ENCODE results near the gene PLXNB3.
"Not testable (repeated sequence)": the region's sequence is repeated elsewhere in the genome, so short reads cannot be mapped to it uniquely, and the experiment has no call there.

Gene PLXNB3

DNA sequence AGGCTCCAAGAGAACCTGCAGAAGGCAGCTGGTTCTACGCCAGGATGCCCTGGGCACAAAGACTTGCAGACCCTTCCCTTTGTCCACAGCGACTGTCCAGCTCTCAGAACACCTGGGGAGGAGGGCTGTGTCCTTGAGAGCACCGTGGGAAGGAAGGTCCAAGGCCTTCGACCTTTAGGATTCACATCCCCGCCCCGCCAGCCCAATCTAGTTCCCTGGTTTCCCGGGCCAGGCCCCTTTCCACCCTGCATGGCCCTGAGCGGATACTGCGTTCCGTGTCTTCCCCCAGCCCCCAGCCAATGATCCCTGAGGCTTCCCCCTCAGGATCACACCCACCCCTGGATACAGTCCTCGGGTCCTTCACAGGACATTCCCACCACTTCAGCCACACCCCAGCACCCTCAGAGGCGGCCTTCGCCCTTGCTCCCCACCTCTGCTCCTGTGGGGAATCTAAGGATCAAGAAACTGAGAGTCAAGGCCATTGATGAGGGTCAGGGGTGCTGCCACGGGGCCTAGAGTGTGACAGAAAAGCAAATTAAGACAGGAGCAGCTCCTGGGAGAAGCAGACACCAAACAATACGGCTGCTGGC, 30.3 kb upstream of the PLXNB3 start:
- DNase-seq = no peak

- no peak for DNase-seq
These were observed 29.2 kb upstream of the PLXNB3 start for GRCh38 chrX:153734871-153735270.

- DNase-seq = no peak
These were observed 28.8 kb upstream of the PLXNB3 start for GRCh38 chrX:153735274-153735673.

- DNase-seq = no peak
These were observed 27.8 kb upstream of the PLXNB3 start for GRCh38 chrX:153736071-153736820.

DNA sequence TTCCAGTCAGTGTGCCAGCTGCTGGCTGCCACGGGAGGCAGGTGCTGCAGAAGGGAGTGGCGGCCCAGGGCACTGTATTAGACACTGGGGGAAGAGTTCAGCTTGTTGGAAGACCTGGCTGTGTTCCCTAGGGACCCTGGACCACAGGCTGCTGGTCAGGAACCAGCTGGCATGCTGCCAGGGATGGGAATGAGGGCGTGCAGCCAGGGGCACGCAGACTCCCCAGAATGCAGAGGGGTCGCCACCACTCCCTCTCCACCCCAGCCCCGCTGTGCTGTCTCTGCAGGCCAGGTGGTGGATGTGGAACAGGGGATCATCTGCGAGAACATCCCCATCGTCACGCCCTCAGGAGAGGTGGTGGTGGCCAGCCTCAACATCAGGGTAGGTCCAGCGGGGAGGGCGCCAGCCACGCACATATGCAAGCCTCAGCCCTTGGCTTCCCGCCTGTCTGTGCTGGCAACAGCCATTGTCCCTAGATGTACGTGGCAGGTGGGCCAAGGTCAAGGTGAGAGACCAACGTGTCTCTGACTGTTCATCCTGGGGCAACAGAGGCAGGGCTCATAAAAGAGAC, 27.1 kb upstream of the PLXNB3 start:
- no peak for DNase-seq

DNA sequence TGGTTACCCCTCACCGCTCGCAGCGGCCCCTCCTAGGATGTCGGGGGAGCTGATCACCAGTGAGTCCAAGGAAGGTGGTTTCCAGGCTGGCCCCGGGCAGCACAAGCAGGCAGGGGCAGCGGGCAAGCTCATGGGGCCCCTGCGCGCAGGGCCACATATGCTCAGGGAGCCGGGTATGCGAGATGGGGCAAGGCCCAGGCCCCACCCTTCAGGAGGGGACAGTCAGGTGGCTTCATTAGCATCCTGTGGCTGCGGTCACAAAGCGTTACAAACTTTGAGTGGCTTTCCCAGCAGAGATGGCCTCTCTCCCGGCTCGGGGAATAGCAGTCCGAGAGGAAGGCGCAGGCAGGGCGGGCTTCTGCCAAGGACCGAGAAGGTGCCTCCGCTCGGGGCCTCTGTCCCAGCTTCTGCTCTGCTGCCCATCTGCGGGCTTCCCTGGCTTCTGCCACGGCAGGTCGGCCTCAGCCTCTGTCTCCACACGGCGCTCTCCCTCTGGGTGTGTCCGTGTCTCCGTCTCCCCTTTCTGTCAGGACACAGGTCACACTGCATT, 25.9 kb upstream of the PLXNB3 start:
- DNase-seq = no peak

GRCh38 chrX:153739754-153740486, 24.1 kb upstream of the PLXNB3 start:
- DNase-seq = no peak

- no peak for DNase-seq
These were observed 23.3 kb upstream of the PLXNB3 start for GRCh38 chrX:153740631-153741222.

DNA sequence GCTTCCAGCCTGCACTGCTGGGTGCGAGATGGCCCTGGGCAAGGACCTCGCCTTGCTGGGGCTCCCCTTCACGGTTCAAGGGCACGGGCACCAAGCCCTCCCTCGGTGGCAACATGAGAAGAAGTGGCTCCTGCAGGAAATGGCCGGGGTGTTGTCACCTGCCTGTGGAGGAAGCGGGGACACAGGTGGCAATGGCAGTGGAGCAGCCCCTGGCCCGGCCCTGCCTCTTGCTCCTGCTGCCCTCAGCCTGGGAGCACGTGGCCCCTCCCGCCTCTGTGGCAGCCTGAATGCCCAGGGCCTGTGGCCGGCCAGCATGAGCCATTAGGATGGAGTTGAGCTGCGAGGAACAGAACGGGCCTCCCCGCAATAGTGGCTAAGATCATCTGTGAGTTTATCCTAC, 22.6 kb upstream of the PLXNB3 start:
- no peak for DNase-seq

DNA sequence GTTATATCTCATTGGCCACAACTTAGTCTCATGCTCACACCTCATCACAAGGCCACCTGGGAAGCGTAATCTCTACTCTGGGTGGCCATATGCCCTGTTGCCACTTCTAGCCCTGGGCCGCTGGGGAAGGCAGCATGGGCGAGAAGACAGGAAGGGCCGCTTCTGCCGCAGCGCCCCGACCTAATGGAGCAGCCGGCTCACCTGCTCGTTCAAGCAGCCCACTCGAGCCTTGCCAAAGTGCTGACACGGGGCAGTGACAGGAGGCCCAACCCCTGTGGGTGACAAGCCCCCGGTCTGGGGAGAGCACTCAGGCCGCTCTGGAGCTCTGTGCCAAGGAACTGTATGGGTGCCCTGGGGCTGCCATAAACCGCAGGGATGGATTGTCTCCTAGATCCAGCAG, 21.9 kb upstream of the PLXNB3 start:
- DNase-seq = not testable (repeated sequence)

DNA sequence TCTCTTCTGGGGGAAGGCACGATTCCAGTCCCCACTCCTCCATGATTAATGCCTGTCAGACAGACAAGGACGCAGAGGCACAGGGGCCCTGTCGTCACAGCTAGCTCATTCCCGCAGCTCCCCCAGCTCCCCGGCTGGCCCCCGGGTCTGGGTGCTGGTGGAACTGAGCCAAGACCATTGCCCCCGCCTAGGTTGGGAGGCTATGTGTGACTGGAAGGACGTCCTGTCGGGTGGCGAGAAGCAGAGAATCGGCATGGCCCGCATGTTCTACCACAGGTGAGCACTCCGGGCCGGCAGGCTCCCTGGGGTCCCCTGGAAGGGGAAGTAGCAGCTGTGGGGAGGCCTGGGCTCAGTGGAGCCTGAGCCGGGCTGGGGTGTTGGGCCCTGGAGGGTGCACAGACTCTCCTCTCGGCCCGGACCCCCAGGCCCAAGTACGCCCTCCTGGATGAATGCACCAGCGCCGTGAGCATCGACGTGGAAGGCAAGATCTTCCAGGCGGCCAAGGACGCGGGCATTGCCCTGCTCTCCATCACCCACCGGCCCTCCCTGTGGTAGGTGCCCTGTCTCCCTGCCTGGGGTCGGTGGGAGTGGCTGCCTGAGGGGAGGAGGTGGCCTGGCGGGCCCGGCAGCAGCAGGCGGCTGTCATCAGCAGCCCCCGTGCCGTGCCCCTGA, 21.1 kb upstream of the PLXNB3 start:
- not testable (repeated sequence) for DNase-seq

DNA sequence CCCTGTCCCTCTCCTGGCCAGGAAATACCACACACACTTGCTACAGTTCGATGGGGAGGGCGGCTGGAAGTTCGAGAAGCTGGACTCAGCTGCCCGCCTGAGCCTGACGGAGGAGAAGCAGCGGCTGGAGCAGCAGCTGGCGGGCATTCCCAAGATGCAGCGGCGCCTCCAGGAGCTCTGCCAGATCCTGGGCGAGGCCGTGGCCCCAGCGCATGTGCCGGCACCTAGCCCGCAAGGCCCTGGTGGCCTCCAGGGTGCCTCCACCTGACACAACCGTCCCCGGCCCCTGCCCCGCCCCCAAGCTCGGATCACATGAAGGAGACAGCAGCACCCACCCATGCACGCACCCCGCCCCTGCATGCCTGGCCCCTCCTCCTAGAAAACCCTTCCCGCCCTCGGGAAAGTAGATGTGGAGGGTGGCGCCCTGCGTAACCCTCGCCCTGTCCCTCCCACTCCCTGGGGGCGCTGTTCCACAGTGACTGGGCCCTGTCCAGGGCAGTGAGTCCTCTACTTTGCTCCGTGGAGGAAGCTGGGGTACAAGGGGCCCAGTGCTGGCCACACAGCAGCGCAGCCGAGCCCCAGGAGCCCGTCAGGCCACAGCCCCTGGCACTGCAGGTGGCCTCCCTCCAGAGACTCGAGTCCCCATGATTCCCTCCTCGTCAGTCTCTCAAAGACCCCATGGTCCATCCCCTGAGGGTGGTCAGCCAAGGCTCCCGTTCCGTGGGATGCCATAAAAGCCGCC, 20.4 kb upstream of the PLXNB3 start:
- DNase-seq = peak; percentile 35

GRCh38 chrX:153744210-153745066, 19.6 kb upstream of the PLXNB3 start:
- DNase-seq = peak; percentile 25

GRCh38 chrX:153745067-153745433, 19.0 kb upstream of the PLXNB3 start:
- DNase-seq = not testable (repeated sequence)

DNA sequence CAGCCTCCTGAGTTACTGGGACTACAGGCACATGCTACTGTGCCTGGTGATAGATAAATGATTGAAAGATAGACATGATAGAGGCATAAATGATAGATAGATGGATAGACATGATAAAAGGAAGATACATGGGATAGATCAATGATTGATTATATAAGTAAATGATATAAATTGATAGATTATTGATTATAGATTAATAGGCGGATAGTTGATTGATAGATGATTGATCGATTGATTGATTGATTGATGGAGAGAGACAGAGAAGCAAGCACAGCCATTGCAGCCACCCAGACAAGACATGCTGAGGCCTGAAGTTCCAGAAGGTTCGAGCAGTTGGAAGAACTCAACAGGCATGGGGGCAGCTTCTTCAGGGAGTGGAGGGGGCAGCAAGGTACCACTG, 17.7 kb upstream of the PLXNB3 start:
- DNase-seq = no peak

- not testable (repeated sequence) for DNase-seq
These were observed 17.1 kb upstream of the PLXNB3 start for GRCh38 chrX:153746991-153747390.

DNA sequence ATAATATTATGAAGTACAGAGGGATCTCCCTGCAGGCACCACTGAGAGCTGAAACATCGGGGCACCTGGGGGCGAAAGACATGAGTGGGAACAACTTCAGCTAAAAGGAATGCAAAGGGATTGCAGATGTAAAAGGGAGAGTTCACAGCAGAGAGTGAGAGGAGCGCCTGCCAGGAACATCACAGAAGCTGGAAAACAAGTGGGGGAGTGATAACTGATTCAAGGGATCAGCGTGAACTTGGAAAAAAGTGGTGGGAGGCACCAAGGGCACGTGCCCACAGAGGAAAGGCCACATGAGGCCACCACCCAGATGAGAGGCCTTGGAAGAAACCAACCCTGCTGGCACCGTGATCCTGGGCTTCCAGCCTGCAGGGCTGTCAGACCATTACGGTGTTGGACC, 15.0 kb upstream of the PLXNB3 start:
- not testable (repeated sequence) for DNase-seq

DNA sequence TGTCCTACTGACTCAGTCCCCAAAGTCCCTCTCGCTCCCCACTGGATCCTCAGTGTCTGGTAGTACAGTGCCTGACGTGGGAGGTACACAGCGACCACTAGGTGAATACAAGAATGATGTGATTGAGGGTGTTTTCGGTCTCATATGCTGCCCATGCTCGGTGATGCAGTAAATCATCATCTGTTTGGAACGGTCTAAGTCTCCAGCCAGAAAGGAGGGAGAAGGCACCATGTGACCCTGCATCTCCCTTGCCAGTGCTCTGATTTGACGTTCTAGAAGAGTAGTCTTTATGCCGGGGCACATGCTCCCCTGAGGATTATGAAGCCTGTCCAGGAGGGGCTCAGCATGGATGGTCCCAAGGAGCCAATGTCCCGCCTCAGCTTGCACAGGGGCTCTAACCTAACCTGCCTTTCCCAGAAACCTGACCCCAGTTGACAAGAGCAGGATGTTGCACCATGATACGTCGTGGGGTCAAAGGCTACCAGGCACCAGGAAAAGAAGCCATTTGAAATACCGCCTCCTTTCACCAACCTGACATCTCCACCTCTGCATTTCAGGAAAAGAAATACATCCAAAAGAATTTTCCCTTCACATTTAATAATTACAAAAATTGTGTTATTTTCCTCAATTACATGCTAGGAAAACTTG, 13.8 kb upstream of the PLXNB3 start:
- no peak for DNase-seq

GRCh38 chrX:153755136-153755535, 8.9 kb upstream of the PLXNB3 start:
- no peak for DNase-seq

- DNase-seq = no peak
These were observed 2.2 kb upstream of the PLXNB3 start for GRCh38 chrX:153761863-153762262.
